T1000 (cell line): ENCODE measurements around the gene SPON1.
"Not testable (repeated sequence)": the region's sequence is repeated elsewhere in the genome, so short reads cannot be mapped to it uniquely, and the experiment has no call there.

Experiments used
- DNase-seq: peaks from one replicate; lab custom pipeline; 2025; ENCODE audit warnings: mixed read lengths; lab: John Stamatoyannopoulos, UW

Gene SPON1

DNA sequence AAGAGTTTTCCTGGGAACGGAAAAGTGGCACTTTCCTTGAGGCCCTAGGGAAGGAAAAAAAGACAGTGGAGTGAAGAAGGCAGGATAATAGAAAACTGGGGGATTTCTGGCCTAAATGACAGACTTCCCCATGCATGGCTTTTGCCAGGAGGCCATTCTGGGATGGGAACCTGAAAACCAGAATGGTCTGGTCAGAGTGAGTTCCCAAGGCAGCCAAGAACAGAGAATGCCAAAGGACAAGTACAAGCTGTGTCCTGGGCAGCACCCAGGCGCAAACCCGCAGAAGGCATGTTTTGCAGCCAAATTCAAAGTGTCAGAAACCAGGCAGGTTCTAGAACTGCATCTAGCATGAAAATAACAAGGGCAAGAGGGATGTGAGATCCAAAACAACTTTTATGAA is 162.4 kb downstream of the SPON1 start:
- DNase-seq, result no peak

DNA sequence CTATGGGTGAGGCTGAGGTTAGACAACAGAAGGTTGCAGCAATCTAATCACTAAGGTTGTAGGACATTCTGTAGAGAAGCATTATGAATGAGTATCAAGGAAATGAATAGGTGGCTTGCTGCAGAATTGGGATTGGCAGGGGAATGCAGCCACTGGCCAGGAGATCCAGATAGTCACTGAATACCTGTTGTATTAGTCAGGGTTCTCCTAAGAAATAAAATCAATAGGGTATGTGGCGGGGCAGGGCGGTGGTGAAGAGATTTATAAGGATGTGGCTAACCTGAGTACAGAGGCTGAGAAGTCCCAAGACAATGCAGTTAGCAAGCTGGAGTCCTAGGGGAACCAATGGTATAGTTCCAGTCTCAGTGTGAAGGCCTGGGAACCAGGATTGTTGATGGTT is 163.0 kb downstream of the SPON1 start:
- DNase-seq, result no peak

GRCh38 chr11:14127679-14128078 is 165.2 kb downstream of the SPON1 start:
- DNase-seq, result no peak

- DNase-seq, result no peak
These were observed 169.8 kb downstream of the SPON1 start for GRCh38 chr11:14132312-14132711.

- DNase-seq, result no peak
These were observed 170.9 kb downstream of the SPON1 start for GRCh38 chr11:14133381-14133780.

- no peak for DNase-seq
These were observed 174.0 kb downstream of the SPON1 start for GRCh38 chr11:14136561-14136960.

- no peak for DNase-seq
These were observed 174.8 kb downstream of the SPON1 start for GRCh38 chr11:14137284-14137683.

- DNase-seq, result no peak
These were observed 178.5 kb downstream of the SPON1 start for GRCh38 chr11:14140991-14141390.

DNA sequence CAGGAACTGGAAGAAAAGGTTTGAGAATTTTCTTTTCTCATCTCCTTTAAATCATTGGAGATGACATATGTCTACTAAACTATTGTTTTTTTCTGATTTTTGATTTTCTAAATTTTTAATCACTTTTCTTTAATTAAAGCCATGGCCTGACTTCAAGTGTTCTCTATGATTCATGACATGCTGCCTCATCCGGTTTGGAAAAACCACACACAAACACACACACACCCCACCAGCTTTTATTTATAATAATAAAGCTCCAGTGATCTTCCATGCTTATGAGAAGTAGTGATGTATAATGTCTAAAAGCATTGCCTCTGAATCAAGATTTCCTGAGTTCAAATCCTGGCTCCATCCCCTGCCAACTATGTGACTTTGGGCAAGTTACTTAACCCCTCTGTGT is 179.2 kb downstream of the SPON1 start:
- DNase-seq, result no peak

- no peak for DNase-seq
These were observed 182.4 kb downstream of the SPON1 start for GRCh38 chr11:14144934-14145333.

DNA sequence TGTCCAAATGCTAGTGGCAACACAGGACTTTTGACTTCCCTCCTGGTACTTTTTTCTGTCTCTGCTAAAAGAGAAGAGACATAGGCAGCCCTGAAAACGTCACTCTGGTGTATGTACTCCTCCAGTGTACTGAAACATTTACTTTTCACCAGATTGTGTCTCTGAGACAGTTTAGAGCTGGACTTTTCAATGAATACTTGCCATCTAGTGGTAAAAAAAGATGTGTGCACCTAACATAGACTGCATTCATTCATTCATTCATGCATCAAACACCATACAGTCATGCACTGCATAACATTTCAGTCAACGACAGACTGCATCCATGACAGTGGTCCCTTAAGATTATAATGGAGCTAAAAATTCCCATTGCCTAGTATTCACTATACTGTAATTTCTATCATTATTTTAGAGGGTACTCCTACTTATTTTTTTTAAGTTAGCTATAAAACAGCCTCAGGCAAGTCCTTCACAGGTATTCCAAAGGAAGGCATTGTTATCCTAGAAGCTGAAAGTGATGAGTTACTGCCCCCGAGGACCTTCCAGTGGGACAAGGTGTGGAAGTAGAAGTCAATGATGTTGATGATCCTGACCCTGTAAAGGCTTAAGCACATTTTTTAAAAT is 186.2 kb downstream of the SPON1 start:
- DNase-seq, result no peak

DNA sequence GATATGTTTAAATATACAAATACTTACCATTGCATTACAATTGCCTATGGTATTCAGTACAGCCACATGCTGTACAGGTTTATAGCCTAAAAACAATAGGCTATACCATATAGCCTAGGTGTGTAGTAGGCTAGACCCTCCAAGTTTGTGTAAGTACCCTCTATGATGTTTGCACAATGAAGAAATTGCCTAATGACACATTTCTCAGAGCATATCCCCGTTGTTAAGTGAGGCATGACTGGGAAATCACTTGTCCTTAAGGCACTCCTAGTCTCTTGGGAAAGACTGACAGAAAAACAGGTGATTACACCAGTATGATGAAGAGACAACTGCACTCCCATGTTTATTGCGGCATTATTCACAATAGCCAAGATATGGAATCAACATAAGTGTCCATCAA is 187.2 kb downstream of the SPON1 start:
- no peak for DNase-seq

DNA sequence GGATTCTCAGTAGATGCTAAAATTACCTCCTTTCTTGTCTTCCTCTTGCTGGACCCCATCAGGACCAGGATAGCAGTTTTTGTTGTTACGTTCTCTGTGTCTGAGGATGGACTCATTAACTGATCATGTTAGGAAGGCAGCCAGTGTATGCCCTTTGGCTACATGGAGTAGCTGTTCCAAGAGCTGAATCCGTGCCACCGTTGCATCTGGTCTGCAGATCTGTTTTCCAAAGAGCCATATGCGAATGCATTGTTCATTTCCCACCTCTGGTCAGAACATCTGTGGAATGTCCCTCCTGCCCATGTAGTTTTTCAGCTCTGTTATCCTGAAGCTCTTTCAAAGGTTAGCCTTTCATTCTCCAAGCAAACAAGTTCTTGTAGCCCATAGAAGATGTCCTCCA is 188.4 kb downstream of the SPON1 start:
- no peak for DNase-seq

DNA sequence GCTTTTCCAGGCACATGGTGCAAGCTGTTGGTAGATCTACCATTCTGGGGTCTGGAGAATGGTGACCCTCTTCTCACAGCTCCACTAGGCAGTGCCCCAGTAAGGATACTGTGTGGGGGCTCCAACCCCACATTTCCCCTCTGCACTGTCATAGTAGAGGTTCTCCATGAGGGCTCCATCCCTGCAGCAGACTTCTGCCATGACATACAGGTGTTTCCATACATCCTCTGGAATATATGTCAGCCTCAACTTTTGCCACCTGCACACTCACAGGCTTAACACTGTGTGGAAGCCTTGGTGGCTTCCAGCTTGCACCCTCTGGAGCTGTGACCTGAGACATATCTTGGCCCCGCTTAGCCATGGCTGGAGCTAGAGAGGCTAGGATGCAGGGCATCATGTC is 191.6 kb downstream of the SPON1 start:
- not testable (repeated sequence) for DNase-seq

- DNase-seq, result no peak
These were observed 195.9 kb downstream of the SPON1 start for GRCh38 chr11:14158393-14158792.

- DNase-seq, result no peak
These were observed 201.1 kb downstream of the SPON1 start for GRCh38 chr11:14163576-14163975.

DNA sequence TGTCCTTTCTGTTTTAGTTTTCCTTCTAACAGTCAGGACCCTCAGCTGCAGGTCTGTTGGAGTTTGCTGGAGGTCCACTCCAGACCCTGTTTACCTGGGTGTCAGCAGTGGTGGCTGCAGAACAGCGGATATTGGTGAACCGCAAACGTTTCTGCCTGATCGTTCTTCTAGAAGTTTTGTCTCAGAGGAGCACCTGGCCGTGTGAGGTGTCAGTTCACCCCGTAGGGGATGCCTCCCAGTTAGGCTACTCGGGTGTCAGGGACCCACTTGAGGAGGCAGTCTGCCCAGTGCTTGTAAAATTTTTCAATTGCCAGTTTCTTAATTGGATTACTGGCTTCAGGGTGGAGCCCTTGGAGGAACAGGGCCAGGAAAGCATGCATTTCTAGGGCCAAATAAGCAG is 211.2 kb downstream of the SPON1 start:
- not testable (repeated sequence) for DNase-seq

DNA sequence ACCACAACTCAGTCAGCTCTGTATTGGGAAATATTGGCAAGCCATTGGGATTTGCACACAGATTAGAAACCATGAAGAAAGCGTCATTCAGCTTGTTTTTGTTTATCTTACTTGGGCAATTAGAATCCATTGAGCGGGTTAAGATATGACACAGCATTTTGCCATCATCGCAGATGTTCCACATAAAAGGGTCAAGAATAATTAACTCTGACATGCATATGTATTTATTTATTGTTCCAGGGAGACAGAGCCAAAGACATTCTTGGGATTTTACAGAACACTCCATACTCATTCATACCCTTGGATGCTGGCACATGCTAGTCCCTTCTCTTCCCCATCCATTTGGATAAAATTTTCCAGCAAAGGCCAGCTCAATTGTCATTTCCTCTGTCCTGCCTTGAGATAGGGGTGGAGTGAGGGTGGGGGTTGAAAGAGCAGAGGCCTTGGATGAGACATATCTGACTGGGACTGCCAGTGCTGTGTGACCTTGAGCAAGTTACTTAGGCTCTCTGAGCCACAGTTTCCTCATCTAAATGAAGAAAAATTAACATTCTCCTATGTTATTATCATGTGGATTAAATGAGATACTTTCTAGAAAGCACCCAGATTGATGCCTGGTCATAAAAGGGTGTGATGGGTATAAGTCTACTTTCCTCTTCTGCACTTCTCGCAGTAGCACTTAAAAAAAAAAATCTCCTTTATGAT is 216.7 kb downstream of the SPON1 start:
- no peak for DNase-seq

GRCh38 chr11:14181121-14181520 is 218.6 kb downstream of the SPON1 start:
- DNase-seq, result no peak

- DNase-seq, result no peak
These were observed 220.4 kb downstream of the SPON1 start for GRCh38 chr11:14182833-14183364.

GRCh38 chr11:14184028-14184940 is 221.8 kb downstream of the SPON1 start:
- peak; percentile 12 for DNase-seq

- no peak for DNase-seq
These were observed 222.9 kb downstream of the SPON1 start for GRCh38 chr11:14185461-14185860.
